Stimulated activated CD4-positive, alpha-beta T cell treated with anti-CD3 and anti-CD28 coated beads, TNF-alpha, amount 100 ng/mL, for 24 hours (primary cell): ENCODE measurements around the gene LIN52.
"Not testable (repeated sequence)": the region's sequence is repeated elsewhere in the genome, so short reads cannot be mapped to it uniquely, and the experiment has no call there.

ENCODE experiments used
- DNase-seq, 3 experiments: peaks; one replicate each; pipeline ENCODE4 v3.0.0-alpha.2; 2020; ENCODE audit warnings: low read depth in 3 of 3

The LIN52 gene

GRCh38 chr14:74109369-74109768, 24.6 kb downstream of the LIN52 start:
- no peak for DNase-seq

- DNase-seq = not testable (repeated sequence)
Measured at GRCh38 chr14:74111395-74112216, 26.9 kb downstream of the LIN52 start.

GRCh38 chr14:74125487-74125886, 40.7 kb downstream of the LIN52 start:
- DNase-seq = not testable (repeated sequence)

- no peak for DNase-seq
Measured at GRCh38 chr14:74126315-74127013, 41.7 kb downstream of the LIN52 start.

GRCh38 chr14:74127634-74128033, 42.9 kb downstream of the LIN52 start:
- DNase-seq = no peak

GRCh38 chr14:74133833-74134481, 49.2 kb downstream of the LIN52 start:
- no peak for DNase-seq

- no peak for DNase-seq
Measured at GRCh38 chr14:74134484-74134883, 49.7 kb downstream of the LIN52 start.

- no peak for DNase-seq
Measured at GRCh38 chr14:74135426-74135825, 50.7 kb downstream of the LIN52 start.

GRCh38 chr14:74140374-74140850, 55.7 kb downstream of the LIN52 start:
- DNase-seq = no peak

GRCh38 chr14:74141703-74142102, 56.9 kb downstream of the LIN52 start:
- DNase-seq = no peak

- no peak for DNase-seq
Measured at GRCh38 chr14:74142523-74142922, 57.8 kb downstream of the LIN52 start.

GRCh38 chr14:74144789-74145188, 60.0 kb downstream of the LIN52 start:
- no peak for DNase-seq

GRCh38 chr14:74147571-74147970, 62.8 kb downstream of the LIN52 start:
- no peak for DNase-seq

- DNase-seq = no peak
Measured at GRCh38 chr14:74148705-74149104, 63.9 kb downstream of the LIN52 start.

- no peak for DNase-seq
Measured at GRCh38 chr14:74155287-74155686, 70.5 kb downstream of the LIN52 start.

GRCh38 chr14:74155749-74156148, 71.0 kb downstream of the LIN52 start:
- no peak for DNase-seq

GRCh38 chr14:74160763-74161162, 76.0 kb downstream of the LIN52 start:
- no peak for DNase-seq

GRCh38 chr14:74161526-74162158, 76.9 kb downstream of the LIN52 start:
- DNase-seq = no peak

GRCh38 chr14:74169906-74170305, 85.2 kb downstream of the LIN52 start:
- DNase-seq = no peak

- DNase-seq = no peak
Measured at GRCh38 chr14:74176400-74176793, 91.6 kb downstream of the LIN52 start.

GRCh38 chr14:74179856-74180255, 95.1 kb downstream of the LIN52 start:
- DNase-seq = no peak
